Lower leg skin (tissue), 4 donors: ENCODE data around the gene VSTM4. TPM values are rescaled to one million over a fixed set of nuclear protein-coding genes. Genes with fewer than 3 reads are reported as not detected.

Experiments
- DNase-seq, 2 donors: peaks; one replicate each; pipeline ENCODE4 v3.0.0-alpha.2; 2019; ENCODE audit warnings: low spot score in 2 of 2
- H3K4me3 ChIP-seq: fragments of 200-600 bp; sonication (generic); 2 replicates; pipeline ENCODE4 v1.5.1; 2017; ENCODE audit warnings: mild to moderate bottlenecking, low read depth; ENCODE audit not compliant: poor library complexity, severe bottlenecking
- POLR2A ChIP-seq, 2 donors: fragments of 450-650 bp; IDR thresholded peaks; one replicate each; pipeline ENCODE4 v1.6.1; 2016 to 2017; ENCODE audit warnings: antibody characterized with exemption in 2 of 2, mild to moderate bottlenecking in 1 of 2, moderate library complexity in 1 of 2
- WGBS, 2 donors: methylation state at CpG; one replicate each; pipeline ENCODE4 v1.1.5; 2018; 5-methylcytosine and 5-hydroxymethylcytosine counted together
- intact Hi-C: fragments of 100-400 bp; cut with DNase I; formaldehyde crosslinking; loops from one replicate; pipeline ENCODE4 v1.15.0; 2023; ENCODE audit warnings: low total_unique reads
- total RNA-seq, 4 donors: library from RNA; depleted of rRNA; stranded (reverse); fragments of >200 nt; gene quantifications; one replicate each; pipeline ENCODE4 v1.1.0, GENCODE V29; 2016
- TF ChIP-seq, protein P1 (sequence below), 3 donors: fragments of 450-650 bp; IDR thresholded peaks; one replicate each; pipeline ENCODE4 v1.5.1; 2016; ENCODE audit warnings: antibody characterized with exemption in 3 of 3, mild to moderate bottlenecking in 3 of 3, moderate library complexity in 2 of 3

Gene VSTM4
- total RNA-seq, 4 donors from 2014 or later: 1.1 to 5.0 (median 3.3) TPM

DNA sequence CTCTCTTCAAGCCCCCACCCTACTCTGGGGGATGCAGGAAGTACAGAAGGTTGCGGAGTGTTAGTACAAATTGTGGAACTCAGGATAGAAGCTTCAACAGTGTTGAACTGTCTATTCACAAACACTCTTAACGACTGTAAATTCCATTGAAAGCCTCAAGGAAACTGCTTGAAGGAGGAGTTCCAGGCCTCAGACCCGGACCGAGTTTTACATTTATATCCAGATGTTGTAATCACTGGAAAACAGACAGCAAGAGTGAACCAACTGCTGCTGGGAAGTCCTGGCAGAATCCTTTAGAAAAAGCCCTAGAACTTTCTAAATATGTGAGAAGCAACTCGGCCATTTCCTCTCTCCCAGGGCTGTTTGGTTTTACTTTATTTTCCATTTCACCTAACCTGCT lies 91.6 kb downstream of the VSTM4 start:
- no peak overlapping the region for H3K4me3 ChIP-seq
- TF ChIP-seq, protein P1, sequence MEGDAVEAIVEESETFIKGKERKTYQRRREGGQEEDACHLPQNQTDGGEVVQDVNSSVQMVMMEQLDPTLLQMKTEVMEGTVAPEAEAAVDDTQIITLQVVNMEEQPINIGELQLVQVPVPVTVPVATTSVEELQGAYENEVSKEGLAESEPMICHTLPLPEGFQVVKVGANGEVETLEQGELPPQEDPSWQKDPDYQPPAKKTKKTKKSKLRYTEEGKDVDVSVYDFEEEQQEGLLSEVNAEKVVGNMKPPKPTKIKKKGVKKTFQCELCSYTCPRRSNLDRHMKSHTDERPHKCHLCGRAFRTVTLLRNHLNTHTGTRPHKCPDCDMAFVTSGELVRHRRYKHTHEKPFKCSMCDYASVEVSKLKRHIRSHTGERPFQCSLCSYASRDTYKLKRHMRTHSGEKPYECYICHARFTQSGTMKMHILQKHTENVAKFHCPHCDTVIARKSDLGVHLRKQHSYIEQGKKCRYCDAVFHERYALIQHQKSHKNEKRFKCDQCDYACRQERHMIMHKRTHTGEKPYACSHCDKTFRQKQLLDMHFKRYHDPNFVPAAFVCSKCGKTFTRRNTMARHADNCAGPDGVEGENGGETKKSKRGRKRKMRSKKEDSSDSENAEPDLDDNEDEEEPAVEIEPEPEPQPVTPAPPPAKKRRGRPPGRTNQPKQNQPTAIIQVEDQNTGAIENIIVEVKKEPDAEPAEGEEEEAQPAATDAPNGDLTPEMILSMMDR (IDR thresholded peaks at IDR 0.05): no peak
- no peak for TF ChIP-seq POLR2A (IDR thresholded peaks at IDR 0.05)
- DNase-seq: no peak
- 16 to 20% methylated on average over 5 of the region's 5 CpGs for WGBS, 2 donors
- intact Hi-C loops: no loop called here

DNA sequence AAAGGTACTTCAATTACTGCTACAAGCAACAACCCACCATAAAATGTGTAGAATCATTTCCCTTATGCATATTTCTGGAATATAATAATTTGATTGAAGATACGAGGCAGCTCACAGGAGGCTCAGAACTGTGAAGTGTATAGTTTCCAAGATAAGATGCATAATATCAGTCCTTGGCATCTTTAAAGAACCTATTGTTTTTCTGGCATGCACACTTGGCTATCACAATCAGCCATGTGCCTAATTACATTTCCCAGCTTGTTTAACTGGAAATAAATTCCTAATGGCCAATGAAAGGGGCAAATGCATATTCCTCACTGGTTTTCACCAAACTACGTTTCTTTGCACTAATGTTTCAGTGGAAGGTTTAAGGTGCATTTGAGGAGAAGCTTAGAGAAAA lies 92.3 kb downstream of the VSTM4 start:
- intact Hi-C loops: no loop called here
- no peak for DNase-seq
- no peak for TF ChIP-seq POLR2A (IDR thresholded peaks at IDR 0.05)
- TF ChIP-seq, protein P1 (IDR thresholded peaks at IDR 0.05): no peak
- 35 to 39% methylated on average over 2 of the region's 2 CpGs for WGBS, 2 donors
- no peak overlapping the region for H3K4me3 ChIP-seq

DNA sequence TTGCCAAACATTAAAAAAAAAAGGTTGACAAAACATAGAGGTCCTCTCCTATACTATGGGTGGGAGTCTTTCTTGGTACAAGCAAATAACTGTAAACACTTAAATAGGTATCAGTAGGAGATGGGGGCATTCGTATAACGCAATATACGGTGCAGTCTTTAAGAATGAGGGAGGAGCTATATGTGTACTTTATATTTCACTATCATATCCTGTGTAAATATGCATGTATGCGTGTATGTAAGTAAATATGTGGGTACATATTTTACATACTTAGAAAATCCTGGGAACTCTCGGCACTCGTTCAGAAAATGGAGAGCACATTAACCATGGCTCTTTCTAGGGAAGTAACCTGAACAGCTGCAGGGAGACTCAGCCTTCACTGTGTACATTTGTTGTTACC lies 93.6 kb downstream of the VSTM4 start:
- intact Hi-C loops: no loop called here
- TF ChIP-seq, protein P1 (IDR thresholded peaks at IDR 0.05): no peak
- TF ChIP-seq POLR2A (IDR thresholded peaks at IDR 0.05): no peak
- no peak overlapping the region for H3K4me3 ChIP-seq
- no peak for DNase-seq
- WGBS, 2 donors: 96 to 97% methylated on average over 6 of the region's 6 CpGs

DNA sequence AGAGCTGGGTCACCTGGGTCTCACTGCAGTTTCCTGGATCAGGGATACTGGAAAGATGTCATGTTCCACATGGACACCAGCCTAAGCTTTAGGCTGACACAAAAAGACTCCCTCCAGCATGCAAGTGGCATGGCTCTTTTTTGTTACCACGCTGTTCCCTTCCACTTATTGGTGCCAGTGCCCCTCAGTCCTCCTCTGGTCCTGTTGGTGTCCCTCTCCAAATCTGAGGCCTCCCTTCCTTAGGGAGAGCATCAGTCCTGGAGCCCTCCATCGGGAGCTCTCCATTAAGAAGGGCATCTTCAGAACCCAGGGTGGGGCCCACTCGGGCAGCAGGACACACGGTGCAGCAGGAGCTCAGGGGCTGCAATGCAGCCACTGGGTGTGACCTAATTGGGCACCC lies 99.6 kb downstream of the VSTM4 start:
- intact Hi-C loops: no loop called here
- no peak overlapping the region for H3K4me3 ChIP-seq
- TF ChIP-seq POLR2A (IDR thresholded peaks at IDR 0.05): no peak
- TF ChIP-seq, protein P1 (IDR thresholded peaks at IDR 0.05): no peak
- WGBS, 2 donors: 88 to 96% methylated on average over 4 of the region's 4 CpGs
- no peak for DNase-seq

DNA sequence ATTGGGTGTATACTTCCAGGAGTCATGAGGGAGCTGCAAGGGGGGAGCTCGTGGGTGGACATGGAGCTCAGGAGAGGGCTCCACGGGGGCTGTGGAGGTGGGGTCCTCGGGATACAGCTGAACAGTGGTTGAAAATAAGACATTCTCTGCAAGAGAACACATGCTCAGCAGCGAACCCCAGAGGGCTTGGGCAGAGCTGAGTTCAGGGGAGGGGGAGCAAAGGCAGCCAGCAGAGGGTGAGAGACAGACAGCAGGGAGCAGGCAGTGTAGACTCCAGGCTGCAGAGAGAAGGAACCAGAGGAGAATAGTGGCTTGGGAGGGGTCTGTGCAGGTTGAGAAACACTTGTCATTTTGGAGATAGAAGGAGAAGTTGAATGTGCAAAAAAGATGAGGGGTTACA lies 102.7 kb downstream of the VSTM4 start:
- no peak overlapping the region for H3K4me3 ChIP-seq
- TF ChIP-seq POLR2A (IDR thresholded peaks at IDR 0.05): no peak
- TF ChIP-seq, protein P1 (IDR thresholded peaks at IDR 0.05): no peak
- intact Hi-C loops: no loop called here
- WGBS, 2 donors: 66 to 84% methylated on average over 4 of the region's 4 CpGs
- no peak for DNase-seq

DNA sequence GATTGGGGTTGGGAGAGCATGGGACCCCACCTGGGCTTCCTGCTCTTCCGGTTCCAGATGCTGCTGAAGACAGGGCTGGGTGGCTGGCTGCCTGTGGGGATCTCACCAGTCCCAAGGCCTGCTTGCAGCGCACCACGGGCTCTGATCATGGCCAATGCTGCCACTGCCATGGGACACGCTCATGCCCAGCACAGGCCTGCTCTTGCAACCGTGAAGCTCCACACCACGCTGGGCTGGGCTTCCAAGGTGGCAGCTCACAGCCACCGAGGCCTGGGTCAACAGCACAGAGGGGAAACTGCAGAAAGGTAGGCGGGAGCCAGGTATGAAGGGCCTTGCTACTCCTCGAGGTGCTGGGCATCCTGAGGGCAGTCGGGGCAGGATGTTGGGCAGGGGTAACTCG lies 103.6 kb downstream of the VSTM4 start:
- intact Hi-C loops: no loop called here
- TF ChIP-seq, protein P1 (IDR thresholded peaks at IDR 0.05): no peak
- no peak for TF ChIP-seq POLR2A (IDR thresholded peaks at IDR 0.05)
- no peak overlapping the region for H3K4me3 ChIP-seq
- 94 to 95% methylated on average over 11 of the region's 11 CpGs for WGBS, 2 donors
- DNase-seq: no peak
